Measurements from ENCODE around the gene TMEM106C. TPM values are rescaled to one million over a fixed set of nuclear protein-coding genes. Genes with fewer than 3 reads are reported as not detected.

The TMEM106C gene
- total and polyA plus RNA-seq, 2 of the 13 experiments (the other 11 are each of a cell fraction or from before 2014, with no cell fraction given): 132 to 192 TPM

GRCh38 chr12:47972895-47973294 is 9.5 kb downstream of the TMEM106C start:
- no peak overlapping the region for H3K4me3 ChIP-seq (replicated peaks in 1 of 3; ENCODE audit: insufficient read depth in 1 of 3, low read depth in 2 of 3, low read length in 3 of 3)
- CTCF ChIA-PET (ENCODE audit: low intra/inter-chr PET ratio, low total read pairs): no interaction called here
- H3K4me2 ChIP-seq (ENCODE audit: low read depth, low read length): no peak overlapping the region
- TF ChIP-seq PAWR (CRISPR knock-in tag; IDR thresholded peaks at IDR 0.05; ENCODE audit: borderline replicate concordance) (no peak), ZNF570 (CRISPR knock-in tag; IDR thresholded peaks at IDR 0.05; ENCODE audit: borderline replicate concordance) (no peak), THYN1 (CRISPR knock-in tag; IDR thresholded peaks at IDR 0.05; ENCODE audit: borderline replicate concordance, low read depth) (no peak), MAFF (IDR thresholded peaks at IDR 0.05; ENCODE audit: low read depth, low read length) (no peak), ZSCAN30 (CRISPR knock-in tag; IDR thresholded peaks at IDR 0.05) (no peak), NR2C2 (CRISPR knock-in tag; IDR thresholded peaks at IDR 0.05; ENCODE audit: borderline replicate concordance) (no peak), CBX2 (IDR thresholded peaks at IDR 0.05; ENCODE audit: low read depth, low read length) (no peak), CBX2 (CRISPR knock-in tag; IDR thresholded peaks at IDR 0.05; ENCODE audit: low read depth) (no peak), ARNT (IDR thresholded peaks at IDR 0.05) (no peak)
- TF ChIP-seq, protein P1, sequence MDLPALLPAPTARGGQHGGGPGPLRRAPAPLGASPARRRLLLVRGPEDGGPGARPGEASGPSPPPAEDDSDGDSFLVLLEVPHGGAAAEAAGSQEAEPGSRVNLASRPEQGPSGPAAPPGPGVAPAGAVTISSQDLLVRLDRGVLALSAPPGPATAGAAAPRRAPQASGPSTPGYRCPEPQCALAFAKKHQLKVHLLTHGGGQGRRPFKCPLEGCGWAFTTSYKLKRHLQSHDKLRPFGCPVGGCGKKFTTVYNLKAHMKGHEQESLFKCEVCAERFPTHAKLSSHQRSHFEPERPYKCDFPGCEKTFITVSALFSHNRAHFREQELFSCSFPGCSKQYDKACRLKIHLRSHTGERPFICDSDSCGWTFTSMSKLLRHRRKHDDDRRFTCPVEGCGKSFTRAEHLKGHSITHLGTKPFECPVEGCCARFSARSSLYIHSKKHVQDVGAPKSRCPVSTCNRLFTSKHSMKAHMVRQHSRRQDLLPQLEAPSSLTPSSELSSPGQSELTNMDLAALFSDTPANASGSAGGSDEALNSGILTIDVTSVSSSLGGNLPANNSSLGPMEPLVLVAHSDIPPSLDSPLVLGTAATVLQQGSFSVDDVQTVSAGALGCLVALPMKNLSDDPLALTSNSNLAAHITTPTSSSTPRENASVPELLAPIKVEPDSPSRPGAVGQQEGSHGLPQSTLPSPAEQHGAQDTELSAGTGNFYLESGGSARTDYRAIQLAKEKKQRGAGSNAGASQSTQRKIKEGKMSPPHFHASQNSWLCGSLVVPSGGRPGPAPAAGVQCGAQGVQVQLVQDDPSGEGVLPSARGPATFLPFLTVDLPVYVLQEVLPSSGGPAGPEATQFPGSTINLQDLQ (CRISPR knock-in tag; IDR thresholded peaks at IDR 0.05): no peak
- H3K9ac ChIP-seq (ENCODE audit: insufficient read depth, low read depth, low read length): no peak overlapping the region
- no peak for FAIRE-seq
- POLR2A ChIA-PET: no interaction called here
- in situ Hi-C loops (cut with HindIII; ENCODE audit: extremely low pct_ligation_motif_present, low pct_unique_long_range_greater_than_20kb) (no loop called here), intact Hi-C loops (cut with micrococcal nuclease; ENCODE audit: unreplicated experiment) (no loop called here)
- H2AFZ ChIP-seq (ENCODE audit: low read length): no peak overlapping the region
- ATAC-seq: peak; percentile 16; the same call in 2 of the 3 replicates
- H3K9me3 ChIP-seq (ENCODE audit: low read length): no peaks in the 10 kb centered on the region
- H4K20me1 ChIP-seq (ENCODE audit: insufficient read depth, low read length): no peaks in the 10 kb centered on the region
- no peak for DNase-seq (ENCODE audit: low spot score)
- H3K27ac ChIP-seq (ENCODE audit: extremely low read length, insufficient read depth, low read length): no peak overlapping the region
- H3K27me3 ChIP-seq (ENCODE audit: control insufficient read depth in 1 of 2, insufficient read depth in 2 of 2, low read length in 2 of 2): no peaks in the 10 kb centered on the region
- WGBS (ENCODE audit: low lambda C conversion rate): 57% methylated on average over 6 of the region's 6 CpGs
- no TSS peak for BruUV-seq (replicated peaks)
- H3K4me1 ChIP-seq (ENCODE audit: insufficient read depth, low read length): peaks cover 12% of the 10 kb centered on the region
- H3K79me2 ChIP-seq (ENCODE audit: insufficient read depth, low read length): no peaks in the 10 kb centered on the region
- peaks cover 1 to 4% of the 10 kb centered on the region in 2 experiments; a peak in 1 of 5 replicates for H3K36me3 ChIP-seq (replicated peaks in 1 of 2; ENCODE audit: control insufficient read depth in 1 of 2, insufficient read depth in 2 of 2, low read length in 2 of 2)

All from HepG2 (cell line).